HEK293 (cell line): Measurements from ENCODE around the gene RPRM.

ENCODE experiments used
- CTCF ChIA-PET: fragments of 350-600 bp; formaldehyde crosslinking; extraction: SDS; loops from one replicate; lab custom pipeline; 2021; ENCODE audit warnings: antibody characterized with exemption; lab: Yijun Ruan, JAX
- POLR2A ChIA-PET: fragments of 300-600 bp; formaldehyde crosslinking; extraction: SDS; loops from one replicate; lab custom pipeline; 2020; ENCODE audit warnings: antibody characterized with exemption, inconsistent platforms; lab: Yijun Ruan, JAX
- H3K27ac ChIP-seq: fragments of 200-500 bp; sonication (Bioruptor generic); 2 replicates; pipeline ENCODE4 v1.5.1; 2014; ENCODE audit warnings: low read depth, low read length, control low read depth, inconsistent platforms; ENCODE audit errors: extremely low read depth
- H3K36me3 ChIP-seq, 2 experiments: fragments of 200-500 bp in 1 of 2; sonication (Bioruptor generic) in 1 of 2; 1 replicate in 1 of 2; 2 replicates in 1 of 2; pipeline ENCODE4 v1.5.1; 2014 to 2017; ENCODE audit warnings: inconsistent platforms in 2 of 2, low read length in 2 of 2; ENCODE audit not compliant: control insufficient read depth in 2 of 2, insufficient read depth in 1 of 2
- H3K4me1 ChIP-seq: fragments of 200-500 bp; sonication (Bioruptor generic); 2 replicates; pipeline ENCODE4 v1.5.1; 2014; ENCODE audit warnings: mild to moderate bottlenecking, low read length, inconsistent platforms; ENCODE audit not compliant: control insufficient read depth, insufficient read depth
- H3K4me3 ChIP-seq: 2 replicates; pipeline ENCODE4 v1.5.1; 2011; ENCODE audit warnings: low read depth, mild to moderate bottlenecking, control low read depth, low read length, moderate library complexity
- H3K9me3 ChIP-seq: fragments of 200-500 bp; sonication (Bioruptor generic); 2 replicates; pipeline ENCODE4 v1.5.1; 2014; ENCODE audit warnings: low read depth, low read length, inconsistent platforms; ENCODE audit not compliant: control insufficient read depth, insufficient read depth
- EGR2 ChIP-seq: fragments of 450-650 bp; formaldehyde crosslinking; IDR thresholded peaks from 2 replicates; pipeline ENCODE4 v1.5.1; 2016; ENCODE audit warnings: low read depth, missing biosample characterization, missing genetic modification characterization
- HOXC10 ChIP-seq: sonication (generic); formaldehyde crosslinking; IDR thresholded peaks from 2 replicates; pipeline ENCODE4 v1.8.1; 2023; ENCODE audit warnings: mild to moderate bottlenecking, missing genetic modification reagents
- KLF16 ChIP-seq: fragments of 450-650 bp; formaldehyde crosslinking; IDR thresholded peaks from 2 replicates; pipeline ENCODE4 v1.5.1; 2017; ENCODE audit warnings: missing biosample characterization, missing genetic modification characterization
- MEIS1 ChIP-seq: sonication (generic); formaldehyde crosslinking; IDR thresholded peaks from 2 replicates; pipeline ENCODE4 v1.8.1; 2022; ENCODE audit warnings: missing genetic modification reagents, mild to moderate bottlenecking, borderline replicate concordance
- SALL2 ChIP-seq: fragments of 450-650 bp; formaldehyde crosslinking; IDR thresholded peaks from 2 replicates; pipeline ENCODE4 v1.5.0; 2017; ENCODE audit warnings: missing biosample characterization, mild to moderate bottlenecking, missing genetic modification characterization, borderline replicate concordance
- ZBTB20 ChIP-seq: fragments of 450-650 bp; formaldehyde crosslinking; IDR thresholded peaks from 2 replicates; pipeline ENCODE4 v1.5.1; 2016; ENCODE audit warnings: missing biosample characterization, missing genetic modification characterization
- ZBTB8A ChIP-seq: fragments of 450-650 bp; formaldehyde crosslinking; IDR thresholded peaks from 2 replicates; pipeline ENCODE4 v1.5.1; 2016; ENCODE audit warnings: missing biosample characterization, missing genetic modification characterization
- ZFP41 ChIP-seq: fragments of 450-650 bp; formaldehyde crosslinking; IDR thresholded peaks from 2 replicates; pipeline ENCODE4 v1.5.1; 2016; ENCODE audit warnings: missing biosample characterization, missing genetic modification characterization, borderline replicate concordance
- ZNF140 ChIP-seq: fragments of 450-650 bp; formaldehyde crosslinking; IDR thresholded peaks from 2 replicates; pipeline ENCODE4 v1.5.1; 2016; ENCODE audit warnings: missing biosample characterization, missing genetic modification characterization
- ZNF16 ChIP-seq: fragments of 450-650 bp; formaldehyde crosslinking; IDR thresholded peaks from 2 replicates; pipeline ENCODE4 v1.5.1; 2016; ENCODE audit warnings: low read depth, missing biosample characterization, missing genetic modification characterization
- ZNF211 ChIP-seq: fragments of 450-650 bp; formaldehyde crosslinking; IDR thresholded peaks from 2 replicates; pipeline ENCODE4 v1.5.1; 2016; ENCODE audit warnings: low read depth, missing biosample characterization, missing genetic modification characterization
- ZNF221 ChIP-seq: fragments of 450-650 bp; formaldehyde crosslinking; IDR thresholded peaks from 2 replicates; pipeline ENCODE4 v1.5.1; 2017; ENCODE audit warnings: missing biosample characterization, missing genetic modification characterization, borderline replicate concordance
- ZNF335 ChIP-seq: fragments of 450-650 bp; formaldehyde crosslinking; conservative IDR thresholded peaks from 2 replicates; pipeline ENCODE4 v1.5.1; 2016; ENCODE audit warnings: missing biosample characterization, missing genetic modification characterization
- ZNF354C ChIP-seq: fragments of 450-650 bp; formaldehyde crosslinking; IDR thresholded peaks from 2 replicates; pipeline ENCODE4 v1.5.1; 2016; ENCODE audit warnings: missing biosample characterization, missing genetic modification characterization, low read depth, borderline replicate concordance
- ZNF391 ChIP-seq: fragments of 450-650 bp; formaldehyde crosslinking; IDR thresholded peaks from 2 replicates; pipeline ENCODE4 v1.5.1; 2016; ENCODE audit warnings: low read depth, missing biosample characterization, missing genetic modification characterization, borderline replicate concordance
- ZNF670 ChIP-seq: fragments of 450-650 bp; formaldehyde crosslinking; IDR thresholded peaks from 2 replicates; pipeline ENCODE4 v1.5.1; 2016; ENCODE audit warnings: missing biosample characterization, missing genetic modification characterization, low read depth
- TF ChIP-seq, protein P1 (sequence below): fragments of 450-650 bp; formaldehyde crosslinking; IDR thresholded peaks from 2 replicates; pipeline ENCODE4 v1.5.1; 2016; ENCODE audit warnings: missing biosample characterization, missing genetic modification characterization, low read depth
- TF ChIP-seq, protein P2 (sequence below): fragments of 450-650 bp; formaldehyde crosslinking; IDR thresholded peaks from 2 replicates; pipeline ENCODE4; 2016; ENCODE audit warnings: missing biosample characterization, missing genetic modification characterization
- TF ChIP-seq, protein P3 (sequence below): fragments of 450-650 bp; formaldehyde crosslinking; IDR thresholded peaks from 2 replicates; pipeline ENCODE4 v1.5.1; 2016; ENCODE audit warnings: missing biosample characterization, missing genetic modification characterization
- TF ChIP-seq, protein P4 (sequence below): fragments of 450-650 bp; formaldehyde crosslinking; IDR thresholded peaks from 2 replicates; pipeline ENCODE4 v1.5.1; 2017; ENCODE audit warnings: missing biosample characterization, missing genetic modification characterization
- TF ChIP-seq, protein P5 (sequence below): fragments of 450-650 bp; formaldehyde crosslinking; IDR thresholded peaks from 2 replicates; pipeline ENCODE4 v1.5.0; 2017; ENCODE audit warnings: missing biosample characterization, missing genetic modification characterization, borderline replicate concordance
- TF ChIP-seq, protein P6 (sequence below): fragments of 450-650 bp; formaldehyde crosslinking; IDR thresholded peaks from 2 replicates; pipeline ENCODE4 v1.5.1; 2016; ENCODE audit warnings: missing biosample characterization, missing genetic modification characterization
- TF ChIP-seq, protein P7 (sequence below): sonication (generic); formaldehyde crosslinking; IDR thresholded peaks from 2 replicates; pipeline ENCODE4 v1.8.1; 2022; ENCODE audit warnings: mild to moderate bottlenecking, moderate library complexity, missing genetic modification reagents

RPRM gene

DNA sequence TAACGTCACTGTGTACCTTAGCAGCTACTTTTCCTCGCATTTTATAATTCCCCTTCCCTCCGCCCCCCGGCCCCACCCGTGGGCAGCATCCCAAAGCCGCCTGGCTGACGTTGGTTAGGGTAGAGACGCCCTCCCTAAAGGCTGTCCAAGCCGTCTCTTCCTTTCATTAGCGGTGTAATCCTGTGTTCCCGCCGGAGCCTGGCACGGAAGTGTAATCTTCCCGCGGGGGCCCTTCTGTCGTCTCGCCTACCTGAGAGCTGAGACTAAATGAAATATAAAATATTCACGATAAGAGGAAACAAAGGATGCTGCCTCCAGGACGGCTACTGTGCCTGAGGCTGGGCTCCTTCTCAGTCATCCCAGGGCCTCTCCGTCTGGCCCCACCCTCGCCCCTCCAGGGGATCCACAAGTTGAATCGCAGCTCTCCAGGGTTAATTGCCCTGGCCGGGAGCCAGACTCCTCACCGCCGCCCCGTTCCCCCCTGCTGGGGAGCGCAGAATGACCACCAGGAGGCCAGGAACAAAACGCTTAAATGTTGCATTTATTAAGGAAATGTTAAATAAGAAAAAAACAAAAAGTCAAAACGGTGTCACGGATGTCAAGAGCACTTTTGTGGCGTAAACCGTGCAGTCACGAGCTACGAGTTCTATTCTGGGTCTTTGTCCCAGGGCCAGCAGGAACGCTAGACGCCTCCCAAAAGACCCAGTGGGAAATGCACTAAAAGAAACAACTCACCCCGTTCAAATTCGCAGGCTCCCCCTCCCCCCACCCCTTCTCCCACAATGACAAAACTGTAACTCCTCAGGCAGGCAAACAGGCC is 1.5 kb downstream of the RPRM start:
- CTCF ChIA-PET = interaction anchor here (0.6 to 1.4 kb wide), 7 partner anchors 15 to 214 kb away, joined by 3 to 5 read pairs (median 3); no protein-coding TSS in a partner anchor
- TF ChIP-seq ZNF221 (tag by site-specific recombination) (no peak), ZNF670 (tag by site-specific recombination) (no peak), ZNF140 (no peak), ZNF211 (tag by site-specific recombination) (no peak), ZNF354C (no peak), ZBTB8A (no peak; the same call in 1 of the 2 replicates), MEIS1 (no peak), ZFP41 (no peak), SALL2 (tag by site-specific recombination) (no peak), ZBTB20 (tag by site-specific recombination) (0 out of 2 replicates have a peak, but pooled peaks have one; percentile 26), ZNF391 (tag by site-specific recombination) (no peak), EGR2 (tag by site-specific recombination) (no peak), HOXC10 (CRISPR knock-in tag) (no peak), ZNF16 (tag by site-specific recombination) (no peak), ZNF335 (tag by site-specific recombination) (peak; percentile 71), KLF16 (peak; percentile 54; the same call in 1 of the 2 replicates)
- TF ChIP-seq, protein P1, sequence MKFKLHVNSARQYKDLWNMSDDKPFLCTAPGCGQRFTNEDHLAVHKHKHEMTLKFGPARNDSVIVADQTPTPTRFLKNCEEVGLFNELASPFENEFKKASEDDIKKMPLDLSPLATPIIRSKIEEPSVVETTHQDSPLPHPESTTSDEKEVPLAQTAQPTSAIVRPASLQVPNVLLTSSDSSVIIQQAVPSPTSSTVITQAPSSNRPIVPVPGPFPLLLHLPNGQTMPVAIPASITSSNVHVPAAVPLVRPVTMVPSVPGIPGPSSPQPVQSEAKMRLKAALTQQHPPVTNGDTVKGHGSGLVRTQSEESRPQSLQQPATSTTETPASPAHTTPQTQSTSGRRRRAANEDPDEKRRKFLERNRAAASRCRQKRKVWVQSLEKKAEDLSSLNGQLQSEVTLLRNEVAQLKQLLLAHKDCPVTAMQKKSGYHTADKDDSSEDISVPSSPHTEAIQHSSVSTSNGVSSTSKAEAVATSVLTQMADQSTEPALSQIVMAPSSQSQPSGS (tag by site-specific recombination) = no peak
- TF ChIP-seq, protein P2, sequence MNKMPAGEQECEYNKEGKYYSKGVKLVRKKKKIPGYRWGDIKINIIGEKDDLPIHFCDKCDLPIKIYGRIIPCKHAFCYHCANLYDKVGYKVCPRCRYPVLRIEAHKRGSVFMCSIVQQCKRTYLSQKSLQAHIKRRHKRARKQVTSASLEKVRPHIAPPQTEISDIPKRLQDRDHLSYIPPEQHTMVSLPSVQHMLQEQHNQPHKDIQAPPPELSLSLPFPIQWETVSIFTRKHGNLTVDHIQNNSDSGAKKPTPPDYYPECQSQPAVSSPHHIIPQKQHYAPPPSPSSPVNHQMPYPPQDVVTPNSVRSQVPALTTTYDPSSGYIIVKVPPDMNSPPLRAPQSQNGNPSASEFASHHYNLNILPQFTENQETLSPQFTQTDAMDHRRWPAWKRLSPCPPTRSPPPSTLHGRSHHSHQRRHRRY (tag by site-specific recombination) = no peak
- TF ChIP-seq, protein P3, sequence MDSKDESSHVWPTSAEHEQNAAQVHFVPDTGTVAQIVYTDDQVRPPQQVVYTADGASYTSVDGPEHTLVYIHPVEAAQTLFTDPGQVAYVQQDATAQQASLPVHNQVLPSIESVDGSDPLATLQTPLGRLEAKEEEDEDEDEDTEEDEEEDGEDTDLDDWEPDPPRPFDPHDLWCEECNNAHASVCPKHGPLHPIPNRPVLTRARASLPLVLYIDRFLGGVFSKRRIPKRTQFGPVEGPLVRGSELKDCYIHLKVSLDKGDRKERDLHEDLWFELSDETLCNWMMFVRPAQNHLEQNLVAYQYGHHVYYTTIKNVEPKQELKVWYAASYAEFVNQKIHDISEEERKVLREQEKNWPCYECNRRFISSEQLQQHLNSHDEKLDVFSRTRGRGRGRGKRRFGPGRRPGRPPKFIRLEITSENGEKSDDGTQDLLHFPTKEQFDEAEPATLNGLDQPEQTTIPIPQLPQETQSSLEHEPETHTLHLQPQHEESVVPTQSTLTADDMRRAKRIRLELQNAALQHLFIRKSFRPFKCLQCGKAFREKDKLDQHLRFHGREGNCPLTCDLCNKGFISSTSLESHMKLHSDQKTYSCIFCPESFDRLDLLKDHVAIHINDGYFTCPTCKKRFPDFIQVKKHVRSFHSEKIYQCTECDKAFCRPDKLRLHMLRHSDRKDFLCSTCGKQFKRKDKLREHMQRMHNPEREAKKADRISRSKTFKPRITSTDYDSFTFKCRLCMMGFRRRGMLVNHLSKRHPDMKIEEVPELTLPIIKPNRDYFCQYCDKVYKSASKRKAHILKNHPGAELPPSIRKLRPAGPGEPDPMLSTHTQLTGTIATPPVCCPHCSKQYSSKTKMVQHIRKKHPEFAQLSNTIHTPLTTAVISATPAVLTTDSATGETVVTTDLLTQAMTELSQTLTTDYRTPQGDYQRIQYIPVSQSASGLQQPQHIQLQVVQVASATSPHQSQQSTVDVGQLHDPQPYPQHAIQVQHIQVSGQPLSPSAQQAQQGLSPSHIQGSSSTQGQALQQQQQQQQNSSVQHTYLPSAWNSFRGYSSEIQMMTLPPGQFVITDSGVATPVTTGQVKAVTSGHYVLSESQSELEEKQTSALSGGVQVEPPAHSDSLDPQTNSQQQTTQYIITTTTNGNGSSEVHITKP (tag by site-specific recombination) = no peak
- TF ChIP-seq, protein P4, sequence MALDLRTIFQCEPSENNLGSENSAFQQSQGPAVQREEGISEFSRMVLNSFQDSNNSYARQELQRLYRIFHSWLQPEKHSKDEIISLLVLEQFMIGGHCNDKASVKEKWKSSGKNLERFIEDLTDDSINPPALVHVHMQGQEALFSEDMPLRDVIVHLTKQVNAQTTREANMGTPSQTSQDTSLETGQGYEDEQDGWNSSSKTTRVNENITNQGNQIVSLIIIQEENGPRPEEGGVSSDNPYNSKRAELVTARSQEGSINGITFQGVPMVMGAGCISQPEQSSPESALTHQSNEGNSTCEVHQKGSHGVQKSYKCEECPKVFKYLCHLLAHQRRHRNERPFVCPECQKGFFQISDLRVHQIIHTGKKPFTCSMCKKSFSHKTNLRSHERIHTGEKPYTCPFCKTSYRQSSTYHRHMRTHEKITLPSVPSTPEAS = no peak
- TF ChIP-seq, protein P5, sequence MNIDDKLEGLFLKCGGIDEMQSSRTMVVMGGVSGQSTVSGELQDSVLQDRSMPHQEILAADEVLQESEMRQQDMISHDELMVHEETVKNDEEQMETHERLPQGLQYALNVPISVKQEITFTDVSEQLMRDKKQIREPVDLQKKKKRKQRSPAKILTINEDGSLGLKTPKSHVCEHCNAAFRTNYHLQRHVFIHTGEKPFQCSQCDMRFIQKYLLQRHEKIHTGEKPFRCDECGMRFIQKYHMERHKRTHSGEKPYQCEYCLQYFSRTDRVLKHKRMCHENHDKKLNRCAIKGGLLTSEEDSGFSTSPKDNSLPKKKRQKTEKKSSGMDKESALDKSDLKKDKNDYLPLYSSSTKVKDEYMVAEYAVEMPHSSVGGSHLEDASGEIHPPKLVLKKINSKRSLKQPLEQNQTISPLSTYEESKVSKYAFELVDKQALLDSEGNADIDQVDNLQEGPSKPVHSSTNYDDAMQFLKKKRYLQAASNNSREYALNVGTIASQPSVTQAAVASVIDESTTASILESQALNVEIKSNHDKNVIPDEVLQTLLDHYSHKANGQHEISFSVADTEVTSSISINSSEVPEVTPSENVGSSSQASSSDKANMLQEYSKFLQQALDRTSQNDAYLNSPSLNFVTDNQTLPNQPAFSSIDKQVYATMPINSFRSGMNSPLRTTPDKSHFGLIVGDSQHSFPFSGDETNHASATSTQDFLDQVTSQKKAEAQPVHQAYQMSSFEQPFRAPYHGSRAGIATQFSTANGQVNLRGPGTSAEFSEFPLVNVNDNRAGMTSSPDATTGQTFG (tag by site-specific recombination) = no peak
- TF ChIP-seq, protein P6, sequence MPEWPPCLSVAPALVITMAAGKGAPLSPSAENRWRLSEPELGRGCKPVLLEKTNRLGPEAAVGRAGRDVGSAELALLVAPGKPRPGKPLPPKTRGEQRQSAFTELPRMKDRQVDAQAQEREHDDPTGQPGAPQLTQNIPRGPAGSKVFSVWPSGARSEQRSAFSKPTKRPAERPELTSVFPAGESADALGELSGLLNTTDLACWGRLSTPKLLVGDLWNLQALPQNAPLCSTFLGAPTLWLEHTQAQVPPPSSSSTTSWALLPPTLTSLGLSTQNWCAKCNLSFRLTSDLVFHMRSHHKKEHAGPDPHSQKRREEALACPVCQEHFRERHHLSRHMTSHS (tag by site-specific recombination) = no peak
- TF ChIP-seq, protein P7, sequence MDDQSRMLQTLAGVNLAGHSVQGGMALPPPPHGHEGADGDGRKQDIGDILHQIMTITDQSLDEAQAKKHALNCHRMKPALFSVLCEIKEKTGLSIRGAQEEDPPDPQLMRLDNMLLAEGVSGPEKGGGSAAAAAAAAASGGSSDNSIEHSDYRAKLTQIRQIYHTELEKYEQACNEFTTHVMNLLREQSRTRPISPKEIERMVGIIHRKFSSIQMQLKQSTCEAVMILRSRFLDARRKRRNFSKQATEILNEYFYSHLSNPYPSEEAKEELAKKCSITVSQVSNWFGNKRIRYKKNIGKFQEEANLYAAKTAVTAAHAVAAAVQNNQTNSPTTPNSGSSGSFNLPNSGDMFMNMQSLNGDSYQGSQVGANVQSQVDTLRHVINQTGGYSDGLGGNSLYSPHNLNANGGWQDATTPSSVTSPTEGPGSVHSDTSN = no peak

More for the DNA sequence above, 1.5 kb downstream of the RPRM start:
- peak overlapping the region; percentile 98 for H3K27ac ChIP-seq
- peak overlapping the region; percentile 95 for H3K4me3 ChIP-seq
- H3K4me1 ChIP-seq = peaks cover 23% of the 10 kb centered on the region
- POLR2A ChIA-PET = interaction anchor here (0.6 to 1.2 kb wide), 5 partner anchors 13 to 551 kb away, joined by 4 to 14 read pairs (median 5); no protein-coding TSS in a partner anchor
- no peaks in the 10 kb centered on the region for H3K9me3 ChIP-seq
- H3K36me3 ChIP-seq = no peaks in the 10 kb centered on the region
